HUES48 (cell line): ENCODE measurements around the gene LRRC9.
"Not testable (repeated sequence)": the region's sequence is repeated elsewhere in the genome, so short reads cannot be mapped to it uniquely, and the experiment has no call there.

Experiments used
- H3K27ac ChIP-seq: one replicate; pipeline ENCODE4 v1.7.0; 2013; ENCODE audit warnings: low read depth, low read length, inconsistent platforms
- H3K27me3 ChIP-seq: 2 replicates; pipeline ENCODE4 v1.6.1; 2013; ENCODE audit warnings: mild to moderate bottlenecking, low read length; ENCODE audit not compliant: control insufficient read depth, insufficient read depth
- H3K36me3 ChIP-seq: 2 replicates; pipeline ENCODE4 v1.6.1; 2013; ENCODE audit warnings: low read length; ENCODE audit not compliant: control insufficient read depth, insufficient read depth
- H3K4me1 ChIP-seq: 2 replicates; pipeline ENCODE4 v1.6.1; 2013; ENCODE audit warnings: mild to moderate bottlenecking, low read length; ENCODE audit not compliant: control insufficient read depth, insufficient read depth
- H3K4me3 ChIP-seq: 2 replicates; pipeline ENCODE4 v1.5.1; 2013; ENCODE audit warnings: mild to moderate bottlenecking, low read depth, low read length
- H3K9ac ChIP-seq: 2 replicates; pipeline ENCODE4 v1.6.1; 2013; ENCODE audit warnings: mild to moderate bottlenecking, low read depth, low read length, moderate library complexity
- H3K9me3 ChIP-seq: 2 replicates; pipeline ENCODE4 v1.6.1; 2013; ENCODE audit warnings: low read length; ENCODE audit not compliant: control insufficient read depth, insufficient read depth

The LRRC9 gene

DNA sequence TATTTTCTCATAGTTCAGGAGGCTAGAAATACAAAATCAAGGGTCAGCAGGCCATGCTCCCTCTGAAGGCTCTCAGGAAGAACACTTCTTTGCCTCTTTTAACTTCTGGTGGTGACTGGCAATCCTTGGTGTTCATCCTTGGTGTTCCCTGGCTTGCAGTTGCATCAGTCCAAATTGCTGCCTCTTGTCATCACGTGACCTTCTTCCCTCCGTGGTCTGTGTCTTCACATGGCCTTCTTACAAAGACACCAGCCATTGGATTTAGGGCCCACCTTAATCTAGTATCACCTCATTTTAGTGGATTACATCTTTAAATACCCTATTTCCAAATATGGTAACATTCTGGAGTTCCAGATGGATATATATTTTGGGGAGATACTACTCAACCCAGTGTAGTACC, 7.5 kb upstream of the LRRC9 start:
- Histone ChIP-seq H3K9me3 (no peaks in the 10 kb centered on the region), H3K27ac (no peak overlapping the region), H3K4me3 (no peak overlapping the region), H3K36me3 (no peaks in the 10 kb centered on the region), H3K9ac (no peak overlapping the region), H3K27me3 (no peaks in the 10 kb centered on the region), H3K4me1 (no peaks in the 10 kb centered on the region)

DNA sequence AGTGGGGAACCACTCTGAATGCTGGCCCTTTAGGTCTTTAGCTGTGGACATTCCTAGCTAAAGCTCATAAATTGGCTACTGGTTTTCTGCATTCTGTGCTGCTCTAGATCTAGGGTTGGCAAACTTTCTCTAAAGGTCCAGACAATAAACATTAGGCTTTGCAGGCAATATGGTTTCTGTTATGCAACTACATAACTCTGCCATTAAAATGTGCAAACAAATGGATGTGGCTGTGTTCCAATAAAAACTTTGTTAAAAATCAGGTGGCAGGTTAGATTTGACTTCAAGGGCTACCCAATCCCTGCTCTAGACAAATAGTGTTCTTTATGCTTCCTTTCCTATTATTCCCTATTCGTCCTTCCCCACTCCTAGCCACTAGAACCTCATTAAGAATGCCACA, 6.8 kb upstream of the LRRC9 start:
- Histone ChIP-seq H3K36me3 (no peaks in the 10 kb centered on the region), H3K27me3 (no peaks in the 10 kb centered on the region), H3K4me1 (no peaks in the 10 kb centered on the region), H3K9me3 (no peaks in the 10 kb centered on the region), H3K9ac (no peak overlapping the region), H3K27ac (no peak overlapping the region), H3K4me3 (no peak overlapping the region)

- Histone ChIP-seq H3K36me3 (no peaks in the 10 kb centered on the region), H3K9me3 (no peaks in the 10 kb centered on the region), H3K4me1 (0 out of 2 replicates have a peak, but pooled peaks cover 7% of the 10 kb centered on the region), H3K9ac (peak overlapping the region; percentile 83), H3K27me3 (no peaks in the 10 kb centered on the region), H3K4me3 (peak overlapping the region; percentile 95), H3K27ac (peak overlapping the region; percentile 98)
Measured at GRCh38 chr14:59918824-59919569, 947 bp upstream of the LRRC9 start.

GRCh38 chr14:59920378-59920683, 387 bp downstream of the LRRC9 start:
- H3K4me3 ChIP-seq = peak overlapping the region; percentile 95
- H3K27me3 ChIP-seq = no peaks in the 10 kb centered on the region
- H3K36me3 ChIP-seq = no peaks in the 10 kb centered on the region
- H3K9ac ChIP-seq = peak overlapping the region; percentile 34; the same call in 1 of the 2 replicates
- peak overlapping the region; percentile 25 for H3K27ac ChIP-seq
- H3K4me1 ChIP-seq = 0 out of 2 replicates have a peak, but pooled peaks cover 7% of the 10 kb centered on the region
- H3K9me3 ChIP-seq = no peaks in the 10 kb centered on the region

DNA sequence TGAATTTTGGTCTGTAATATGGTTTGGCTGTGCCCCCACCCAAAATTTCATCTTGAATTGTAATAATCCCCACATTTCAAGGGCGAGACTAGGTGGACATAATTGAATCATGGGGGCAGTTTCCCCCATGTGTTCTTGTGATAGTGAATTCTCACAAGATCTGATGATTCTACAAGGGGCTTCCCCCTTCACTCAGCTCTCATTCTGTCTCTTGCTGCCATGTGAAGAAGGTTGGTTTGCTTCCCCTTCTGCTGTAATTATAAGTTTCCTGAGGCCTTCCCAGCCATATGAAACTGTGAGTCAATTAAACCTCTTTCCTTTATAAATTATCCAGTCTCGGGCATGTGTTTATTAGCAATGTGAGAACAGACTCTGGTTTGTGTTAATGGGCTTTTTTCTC, 5.9 kb downstream of the LRRC9 start:
- no peaks in the 10 kb centered on the region for H3K36me3 ChIP-seq
- H3K9ac ChIP-seq = no peak overlapping the region
- H3K27me3 ChIP-seq = no peaks in the 10 kb centered on the region
- H3K27ac ChIP-seq = no peak overlapping the region
- no peaks in the 10 kb centered on the region; the same call in 1 of the 2 replicates for H3K4me1 ChIP-seq
- no peak overlapping the region for H3K4me3 ChIP-seq
- H3K9me3 ChIP-seq = no peaks in the 10 kb centered on the region

DNA sequence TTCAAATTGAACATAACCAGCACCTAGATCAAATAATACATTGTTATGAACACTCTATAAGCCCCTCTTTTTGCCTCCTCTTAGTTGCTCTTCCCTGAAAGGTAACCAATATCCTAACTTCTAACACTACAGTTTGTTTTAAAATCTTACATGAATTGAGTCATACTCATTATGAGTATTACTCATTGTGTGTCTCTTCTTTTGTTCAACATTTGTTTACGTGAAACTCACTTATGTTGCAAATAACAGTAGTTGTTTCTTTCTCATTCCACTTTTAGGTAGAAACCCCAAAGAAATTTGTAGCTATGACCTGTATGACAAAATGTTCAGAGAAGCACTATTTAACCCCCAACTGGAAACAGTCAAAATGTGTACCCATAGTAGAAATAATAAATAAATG, 6.6 kb downstream of the LRRC9 start:
- no peaks in the 10 kb centered on the region for H3K27me3 ChIP-seq

DNA sequence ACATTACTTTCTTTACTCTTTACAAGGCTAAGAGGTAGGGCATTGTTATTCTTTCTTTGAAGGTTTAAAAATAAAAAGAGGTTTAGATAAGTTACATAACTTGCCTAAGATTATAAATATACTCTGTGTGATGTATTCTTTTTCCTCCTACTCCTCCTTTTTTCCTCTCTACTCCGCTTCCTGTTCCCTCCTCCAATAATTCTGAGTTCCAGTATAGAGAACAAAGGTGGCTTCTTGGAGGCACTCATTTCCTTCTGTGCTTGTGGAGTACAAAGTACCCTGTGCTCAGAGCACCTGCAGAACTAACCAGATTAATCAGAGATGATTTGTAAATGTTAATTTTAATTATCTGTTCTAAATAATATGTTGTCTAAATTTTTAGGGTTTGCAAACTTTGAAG, 11.3 kb downstream of the LRRC9 start:
- Histone ChIP-seq H3K9ac (no peak overlapping the region), H3K36me3 (no peaks in the 10 kb centered on the region), H3K27ac (no peak overlapping the region), H3K4me3 (no peak overlapping the region), H3K9me3 (no peaks in the 10 kb centered on the region), H3K4me1 (no peaks in the 10 kb centered on the region; the same call in 1 of the 2 replicates), H3K27me3 (no peaks in the 10 kb centered on the region)

More for the DNA sequence above, 6.6 kb downstream of the LRRC9 start:
- Histone ChIP-seq H3K4me3 (no peak overlapping the region), H3K9me3 (no peaks in the 10 kb centered on the region), H3K9ac (no peak overlapping the region), H3K4me1 (no peaks in the 10 kb centered on the region; the same call in 1 of the 2 replicates), H3K27ac (no peak overlapping the region), H3K36me3 (no peaks in the 10 kb centered on the region)

GRCh38 chr14:59936145-59936544, 16.2 kb downstream of the LRRC9 start:
- H3K27me3 ChIP-seq = no peaks in the 10 kb centered on the region

GRCh38 chr14:59939828-59940227, 19.9 kb downstream of the LRRC9 start:
- Histone ChIP-seq H3K4me3 (no peak overlapping the region), H3K27me3 (no peaks in the 10 kb centered on the region), H3K36me3 (no peaks in the 10 kb centered on the region), H3K4me1 (no peaks in the 10 kb centered on the region), H3K9me3 (no peaks in the 10 kb centered on the region), H3K27ac (no peak overlapping the region), H3K9ac (no peak overlapping the region)

More at GRCh38 chr14:59936145-59936544, 16.2 kb downstream of the LRRC9 start:
- no peak overlapping the region for H3K9ac ChIP-seq
- H3K36me3 ChIP-seq = no peaks in the 10 kb centered on the region
- H3K9me3 ChIP-seq = no peaks in the 10 kb centered on the region
- H3K4me3 ChIP-seq = no peak overlapping the region
- H3K27ac ChIP-seq = no peak overlapping the region
- no peaks in the 10 kb centered on the region for H3K4me1 ChIP-seq

DNA sequence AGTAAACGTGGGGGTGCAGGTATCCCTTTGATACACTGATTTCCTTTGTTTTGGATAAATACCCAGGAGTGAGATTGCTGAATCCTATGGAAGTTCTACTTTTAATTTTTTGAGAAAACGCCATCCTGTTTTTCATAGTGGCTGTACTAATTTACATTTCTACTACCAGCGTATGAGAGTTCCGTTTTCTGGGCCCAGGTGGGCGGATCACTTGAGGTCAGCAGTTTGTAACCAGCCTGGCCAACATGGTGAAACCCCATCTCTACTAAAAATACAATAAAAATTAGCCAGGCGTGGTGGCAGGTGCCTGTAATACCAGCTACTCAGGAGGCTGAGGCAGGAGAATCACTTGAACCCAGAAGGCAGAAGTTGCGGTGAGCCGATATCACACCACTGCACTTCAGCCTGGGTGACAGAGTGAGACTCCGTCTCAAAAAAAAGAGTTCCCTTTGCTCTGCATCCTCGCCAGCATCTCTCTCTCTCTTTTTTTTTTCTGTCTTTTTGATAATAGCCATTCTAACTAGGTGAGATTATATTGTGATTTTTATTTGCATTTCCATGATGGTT, 22.4 kb downstream of the LRRC9 start:
- not testable (repeated sequence) for H3K27ac ChIP-seq, H3K27me3 ChIP-seq, H3K9ac ChIP-seq, H3K4me1 ChIP-seq, H3K36me3 ChIP-seq, H3K4me3 ChIP-seq, H3K9me3 ChIP-seq

DNA sequence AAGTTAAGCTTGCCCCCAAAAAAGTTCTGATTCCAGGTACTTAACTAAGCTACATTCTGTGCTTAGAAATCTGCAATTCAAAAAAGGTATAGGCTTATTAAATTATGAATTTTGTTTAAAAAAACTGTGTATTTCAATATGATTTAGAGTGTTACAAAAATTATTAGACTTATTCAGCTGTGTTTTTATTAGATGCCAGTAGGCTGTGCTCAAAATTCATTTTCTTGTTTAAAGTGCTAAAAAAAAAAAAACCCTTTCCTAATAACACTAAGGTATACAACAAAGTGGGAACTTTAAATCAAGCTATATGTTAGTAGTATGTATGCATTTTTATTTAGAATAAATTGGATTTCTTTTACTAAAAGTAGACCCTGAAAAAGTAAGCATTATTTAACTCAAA, 25.0 kb downstream of the LRRC9 start:
- H3K4me1 ChIP-seq = no peaks in the 10 kb centered on the region
- H3K36me3 ChIP-seq = no peaks in the 10 kb centered on the region
- no peaks in the 10 kb centered on the region for H3K27me3 ChIP-seq
- H3K9me3 ChIP-seq = no peaks in the 10 kb centered on the region
- no peak overlapping the region for H3K9ac ChIP-seq
- no peak overlapping the region for H3K4me3 ChIP-seq
- no peak overlapping the region for H3K27ac ChIP-seq
